HuH-7 (cell line): ENCODE results near the gene SYNGR3.

ENCODE experiments used
- DNase-seq: peaks from one replicate; pipeline ENCODE4 v3.0.0; 2011; ENCODE audit warnings: low spot score

Gene SYNGR3

DNA sequence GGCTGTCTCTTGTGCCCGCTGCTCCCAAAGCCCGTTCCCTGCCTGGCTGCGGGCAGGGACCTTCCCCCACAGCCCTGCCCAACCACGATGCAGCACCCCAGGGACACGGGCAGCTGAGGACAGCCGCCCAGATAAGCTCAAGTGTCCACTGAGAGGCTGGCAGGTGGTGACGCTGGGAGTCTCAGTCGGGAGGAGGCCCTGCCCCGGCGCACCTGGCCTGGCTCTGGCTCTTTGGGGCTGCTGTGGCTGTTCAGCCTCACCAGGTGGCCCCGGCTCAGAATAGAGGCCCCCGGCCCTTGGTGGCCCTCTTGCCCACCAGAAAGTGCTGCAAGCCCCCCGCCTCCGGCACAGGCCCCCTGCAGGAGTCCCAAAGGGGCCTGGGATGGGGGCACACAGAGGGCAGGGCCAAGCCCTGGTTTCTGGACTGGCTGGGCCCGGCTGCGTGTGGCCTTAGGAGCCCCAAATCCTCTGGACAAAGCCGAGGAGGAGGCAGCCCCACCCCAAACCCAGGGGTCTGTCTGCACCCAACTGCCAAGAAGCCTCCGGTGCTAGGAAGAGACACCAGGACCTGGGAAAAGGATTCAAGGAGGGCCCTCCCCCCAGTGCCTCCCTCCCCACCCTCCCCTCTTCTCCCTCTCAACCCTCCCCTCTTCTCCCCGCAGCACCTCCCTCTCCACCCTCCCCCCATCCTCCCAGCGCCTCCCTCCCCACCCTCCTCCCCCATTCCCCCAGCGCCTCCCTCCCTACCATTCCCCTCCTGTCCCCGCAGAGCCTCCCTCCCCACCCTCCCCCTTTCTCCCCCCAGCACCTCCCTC lies 52.6 kb downstream of the SYNGR3 start:
- DNase-seq: no peak

GRCh38 chr16:2042986-2043666 lies 53.4 kb downstream of the SYNGR3 start:
- DNase-seq: no peak
